Lower leg skin (tissue), 4 donors: ENCODE results near the gene OLFM2. TPM values are rescaled to one million over a fixed set of nuclear protein-coding genes. Genes with fewer than 3 reads are reported as not detected.

Source experiments
- DNase-seq, 2 donors: peaks; one replicate each; pipeline ENCODE4 v3.0.0-alpha.2; 2019; ENCODE audit warnings: low spot score in 2 of 2
- H3K4me3 ChIP-seq: fragments of 200-600 bp; sonication (generic); 2 replicates; pipeline ENCODE4 v1.5.1; 2017; ENCODE audit warnings: mild to moderate bottlenecking, low read depth; ENCODE audit not compliant: poor library complexity, severe bottlenecking
- CTCF ChIP-seq, 3 donors: fragments of 450-650 bp; IDR thresholded peaks; one replicate each; pipeline ENCODE4 v1.5.1; 2016; ENCODE audit warnings: antibody characterized with exemption in 3 of 3, mild to moderate bottlenecking in 3 of 3, moderate library complexity in 2 of 3
- POLR2A ChIP-seq, 2 donors: fragments of 450-650 bp; IDR thresholded peaks; one replicate each; pipeline ENCODE4 v1.6.1; 2016 to 2017; ENCODE audit warnings: antibody characterized with exemption in 2 of 2, mild to moderate bottlenecking in 1 of 2, moderate library complexity in 1 of 2
- WGBS, 2 donors: methylation state at CpG; one replicate each; pipeline ENCODE4 v1.1.5; 2018; 5-methylcytosine and 5-hydroxymethylcytosine counted together
- intact Hi-C: fragments of 100-400 bp; cut with DNase I; formaldehyde crosslinking; loops from one replicate; pipeline ENCODE4 v1.15.0; 2023; ENCODE audit warnings: low total_unique reads
- total RNA-seq, 4 donors: library from RNA; depleted of rRNA; stranded (reverse); fragments of >200 nt; gene quantifications; one replicate each; pipeline ENCODE4 v1.1.0, GENCODE V29; 2016

The OLFM2 gene
- total RNA-seq, 4 donors from 2014 or later: 94.8 to 157 (median 112) TPM

DNA sequence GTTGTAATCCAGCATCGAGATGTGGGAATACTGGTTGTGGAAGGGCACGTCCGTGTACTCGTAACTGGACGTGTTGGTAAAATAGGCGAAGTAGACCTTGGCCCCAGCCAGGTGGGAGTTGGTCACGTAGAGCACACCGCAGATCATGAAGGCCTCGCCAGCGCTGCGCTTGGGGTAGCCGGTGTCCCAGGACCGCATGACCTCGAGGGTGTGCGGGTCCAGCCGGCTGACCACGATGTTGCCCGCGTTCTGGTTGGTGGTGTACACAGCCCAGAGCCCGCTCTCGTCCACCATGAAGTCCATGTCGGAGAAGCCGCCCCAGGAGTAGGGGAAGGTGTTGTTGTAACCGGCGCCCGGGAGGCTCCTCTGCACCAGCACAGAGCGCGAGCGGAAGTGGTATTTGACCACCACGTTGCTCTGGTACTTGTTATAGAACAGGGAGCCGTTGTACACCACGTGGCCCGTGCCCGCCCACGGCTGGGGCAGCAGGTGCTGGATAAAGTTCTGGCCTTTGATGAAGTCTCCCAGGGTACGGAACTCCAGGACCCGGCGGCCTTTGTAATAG, 82.0 kb downstream of the OLFM2 start:
- no peak for TF ChIP-seq CTCF (IDR thresholded peaks at IDR 0.05)
- TF ChIP-seq POLR2A (IDR thresholded peaks at IDR 0.05): no peak
- H3K4me3 ChIP-seq: no peak overlapping the region
- WGBS, 2 donors: 93 to 94% methylated on average over 37 to 38 of the region's 38 CpGs
- DNase-seq: no peak
- intact Hi-C loops: no loop called here

- no peak for DNase-seq
- intact Hi-C loops: no loop called here
- TF ChIP-seq POLR2A (IDR thresholded peaks at IDR 0.05): no peak
- H3K4me3 ChIP-seq: no peak overlapping the region
- WGBS, 2 donors: 62 to 68% methylated on average over 17 to 18 of the region's 19 CpGs
Measured at GRCh38 chr19:9850235-9850959, 85.9 kb downstream of the OLFM2 start.

DNA sequence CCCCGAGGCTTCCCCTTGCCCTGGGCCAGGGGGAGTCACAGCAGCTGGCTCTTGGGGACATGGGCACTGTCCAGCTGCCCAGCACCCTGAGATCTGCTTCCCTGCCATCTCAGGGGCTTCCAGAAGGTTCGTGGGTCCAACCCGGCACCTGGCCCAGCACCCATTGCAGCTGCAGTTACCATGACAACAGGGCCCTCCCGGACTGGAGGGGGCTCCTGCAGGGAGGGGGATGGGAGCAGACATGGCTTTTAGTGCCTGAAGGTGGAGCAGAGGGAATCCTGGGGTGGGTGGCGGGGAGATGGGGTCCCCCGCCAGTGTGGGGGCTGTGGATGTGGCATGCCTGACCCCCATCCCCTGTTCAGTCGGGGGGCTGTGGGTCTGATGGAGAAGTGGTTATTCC, 86.5 kb downstream of the OLFM2 start:
- H3K4me3 ChIP-seq: no peak overlapping the region
- WGBS, 2 donors: 73% methylated on average over 6 to 7 of the region's 7 CpGs
- DNase-seq: no peak
- TF ChIP-seq POLR2A (IDR thresholded peaks at IDR 0.05) (no peak), CTCF (IDR thresholded peaks at IDR 0.05) (no peak)
- intact Hi-C loops: no loop called here

GRCh38 chr19:9848762-9849161, 87.6 kb downstream of the OLFM2 start:
- H3K4me3 ChIP-seq: no peak overlapping the region
- TF ChIP-seq CTCF (IDR thresholded peaks at IDR 0.05) (no peak), POLR2A (IDR thresholded peaks at IDR 0.05) (no peak)
- DNase-seq: no peak
- 78 to 85% methylated on average over 23 of the region's 23 CpGs for whole genome bisulfite sequencing, 2 donors
- intact Hi-C loops: no loop called here

DNA sequence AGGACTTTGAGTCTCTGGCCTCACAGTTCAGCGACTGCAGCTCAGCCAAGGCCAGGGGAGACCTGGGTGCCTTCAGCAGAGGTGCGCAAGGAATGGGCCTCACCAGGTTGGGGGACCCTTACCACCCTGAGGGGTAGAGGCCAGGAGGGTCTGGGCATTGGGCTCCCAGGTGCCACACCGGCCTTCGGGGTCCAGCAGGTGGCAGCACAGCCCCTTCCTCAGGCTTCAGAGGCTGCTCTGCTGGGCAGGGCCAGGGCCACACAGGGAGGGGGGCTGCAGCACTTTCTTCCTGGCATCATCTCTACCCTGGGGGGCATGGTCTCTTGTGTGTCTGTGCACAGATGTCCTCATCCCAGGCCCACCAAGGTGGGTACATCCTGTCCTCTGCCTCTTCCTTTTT, 88.3 kb downstream of the OLFM2 start:
- DNase-seq: no peak

More for the DNA sequence above, 88.3 kb downstream of the OLFM2 start:
- WGBS, 2 donors: 80 to 84% methylated on average over 4 of the region's 4 CpGs
- no peak overlapping the region for H3K4me3 ChIP-seq
- no peak for TF ChIP-seq POLR2A (IDR thresholded peaks at IDR 0.05)
- TF ChIP-seq CTCF (IDR thresholded peaks at IDR 0.05): no peak
- intact Hi-C loops: no loop called here
